Lower lobe of right lung (tissue), 2 donors: Measurements from ENCODE around the gene MOB3B. TPM values are rescaled to one million over a fixed set of nuclear protein-coding genes. Genes with fewer than 3 reads are reported as not detected.

ENCODE experiments used
- ATAC-seq, 2 donors: fragments of 200-7000 bp; cut with Tn5 transposase; one replicate each; pipeline ENCODE4 v1.9.1; 2020 to 2022; ENCODE audit warnings: mild to moderate bottlenecking in 2 of 2, moderate library complexity in 2 of 2
- DNase-seq: peaks from one replicate; pipeline ENCODE4 v3.0.0-alpha.2; 2020
- H3K27ac ChIP-seq: fragments of 200-600 bp; one replicate; pipeline ENCODE4 v1.8.0; 2022
- H3K27me3 ChIP-seq: fragments of 200-600 bp; one replicate; pipeline ENCODE4 v1.8.0; 2022; ENCODE audit warnings: low read depth
- H3K36me3 ChIP-seq: fragments of 200-600 bp; one replicate; pipeline ENCODE4 v1.8.0; 2022; ENCODE audit warnings: mild to moderate bottlenecking
- H3K4me1 ChIP-seq: fragments of 200-600 bp; one replicate; pipeline ENCODE4 v1.8.0; 2022
- H3K4me3 ChIP-seq: fragments of 200-600 bp; one replicate; pipeline ENCODE4 v1.8.0; 2022; ENCODE audit warnings: mild to moderate bottlenecking
- H3K9me3 ChIP-seq: fragments of 200-600 bp; one replicate; pipeline ENCODE4 v1.8.0; 2022
- intact Hi-C: fragments of 100-400 bp; cut with DNase I; formaldehyde crosslinking; loops from one replicate; pipeline ENCODE4 v1.11.0; 2022
- long read RNA-seq: library from polyadenylated mRNA; unstranded; transcript quantifications from one replicate; pipeline ENCODE4 v2.0.0, GENCODE V29; 2021
- total RNA-seq: library from RNA; stranded (reverse); fragmentation: NEBNext Ultra II Directional; extraction: Animal tissue kit (Norgen Biotek cat#: 25700); gene quantifications from one replicate; pipeline ENCODE4 v1.2.1, GENCODE V29; 2021
- TF ChIP-seq, protein P1 (sequence below): fragments of 200-600 bp; IDR thresholded peaks from one replicate; pipeline ENCODE4 v1.8.0; 2022; ENCODE audit warnings: antibody characterized with exemption, mild to moderate bottlenecking
- donor health status: DM: no; HTN: yes; CAD: no; lungs with severe emphysema.

MOB3B gene
- 22.7 TPM for total RNA-seq
- long read RNA-seq, full-length matches to known transcripts = 24 of 44 reads
- long read RNA-seq, partial matches to known transcripts = 4 of 44 reads
- long read RNA-seq, other reads (novel, unspliced or antisense) = 16 of 44 reads

DNA sequence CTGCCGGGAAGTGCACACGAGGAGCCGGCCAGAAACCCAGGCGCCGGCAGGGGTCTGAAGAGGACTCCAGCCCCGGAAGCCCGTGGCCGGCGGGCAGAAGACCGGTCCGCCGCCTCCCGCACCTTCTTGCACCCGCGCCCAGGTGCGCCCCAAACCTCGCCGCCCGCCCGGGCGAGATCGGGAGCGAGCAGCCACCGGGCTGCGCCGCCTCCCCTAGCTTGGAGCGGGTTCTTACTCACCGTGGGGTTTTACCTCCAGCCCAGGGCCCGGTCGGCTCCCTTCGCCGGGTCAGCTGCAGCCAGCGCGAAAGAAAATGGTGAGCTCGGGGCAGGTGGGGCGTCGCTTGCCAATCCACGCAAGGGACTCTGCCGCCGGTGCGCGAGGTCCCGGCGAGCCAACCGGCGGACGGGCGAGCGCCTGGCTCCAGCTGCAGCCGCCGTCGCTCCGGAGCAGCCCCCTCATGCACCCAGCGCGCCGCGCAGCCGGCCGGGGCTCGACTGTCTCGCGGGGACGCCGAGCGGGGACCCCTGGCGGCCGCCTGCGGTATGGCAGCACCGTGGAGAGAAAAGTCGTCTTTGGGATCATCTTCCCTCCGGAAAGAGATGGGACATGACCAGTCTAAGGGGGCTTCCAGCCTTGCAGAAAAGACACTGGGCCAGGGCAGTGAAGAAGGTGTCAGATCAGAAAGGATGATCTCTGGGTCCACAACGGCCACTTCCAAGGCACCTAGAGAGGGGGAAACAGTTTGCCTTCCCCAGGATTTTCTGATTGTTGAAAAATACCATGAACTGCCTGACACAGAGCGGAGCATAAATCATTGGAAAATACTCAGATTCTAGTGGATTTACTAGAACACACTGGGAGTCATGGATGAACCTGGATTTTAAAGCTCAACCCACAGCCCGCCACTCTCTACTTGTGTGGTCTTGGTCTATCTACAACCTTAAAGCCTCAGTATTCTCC lies at the start of gene MOB3B:
Gene MOB3B (minus strand): TSS at position 499 of the 963 bp plus-strand sequence. CDS start 74,264 bp downstream, outside the sequence.
- TF ChIP-seq, protein P1, sequence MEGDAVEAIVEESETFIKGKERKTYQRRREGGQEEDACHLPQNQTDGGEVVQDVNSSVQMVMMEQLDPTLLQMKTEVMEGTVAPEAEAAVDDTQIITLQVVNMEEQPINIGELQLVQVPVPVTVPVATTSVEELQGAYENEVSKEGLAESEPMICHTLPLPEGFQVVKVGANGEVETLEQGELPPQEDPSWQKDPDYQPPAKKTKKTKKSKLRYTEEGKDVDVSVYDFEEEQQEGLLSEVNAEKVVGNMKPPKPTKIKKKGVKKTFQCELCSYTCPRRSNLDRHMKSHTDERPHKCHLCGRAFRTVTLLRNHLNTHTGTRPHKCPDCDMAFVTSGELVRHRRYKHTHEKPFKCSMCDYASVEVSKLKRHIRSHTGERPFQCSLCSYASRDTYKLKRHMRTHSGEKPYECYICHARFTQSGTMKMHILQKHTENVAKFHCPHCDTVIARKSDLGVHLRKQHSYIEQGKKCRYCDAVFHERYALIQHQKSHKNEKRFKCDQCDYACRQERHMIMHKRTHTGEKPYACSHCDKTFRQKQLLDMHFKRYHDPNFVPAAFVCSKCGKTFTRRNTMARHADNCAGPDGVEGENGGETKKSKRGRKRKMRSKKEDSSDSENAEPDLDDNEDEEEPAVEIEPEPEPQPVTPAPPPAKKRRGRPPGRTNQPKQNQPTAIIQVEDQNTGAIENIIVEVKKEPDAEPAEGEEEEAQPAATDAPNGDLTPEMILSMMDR = peak; percentile 93
- no peaks in the 10 kb centered on the region for H3K27me3 ChIP-seq
- H3K9me3 ChIP-seq = no peaks in the 10 kb centered on the region
- H3K4me1 ChIP-seq = peaks cover 36% of the 10 kb centered on the region
- H3K4me3 ChIP-seq = peak within 1 kb of the TSS; percentile 87
- peak within 1 kb of the TSS; percentile 87 for H3K27ac ChIP-seq
- no peaks in the 10 kb centered on the region for H3K36me3 ChIP-seq
- ATAC-seq (peak; percentile 91 to 94), DNase-seq (peak; percentile 87)
- intact Hi-C loops = no loop called here

DNA sequence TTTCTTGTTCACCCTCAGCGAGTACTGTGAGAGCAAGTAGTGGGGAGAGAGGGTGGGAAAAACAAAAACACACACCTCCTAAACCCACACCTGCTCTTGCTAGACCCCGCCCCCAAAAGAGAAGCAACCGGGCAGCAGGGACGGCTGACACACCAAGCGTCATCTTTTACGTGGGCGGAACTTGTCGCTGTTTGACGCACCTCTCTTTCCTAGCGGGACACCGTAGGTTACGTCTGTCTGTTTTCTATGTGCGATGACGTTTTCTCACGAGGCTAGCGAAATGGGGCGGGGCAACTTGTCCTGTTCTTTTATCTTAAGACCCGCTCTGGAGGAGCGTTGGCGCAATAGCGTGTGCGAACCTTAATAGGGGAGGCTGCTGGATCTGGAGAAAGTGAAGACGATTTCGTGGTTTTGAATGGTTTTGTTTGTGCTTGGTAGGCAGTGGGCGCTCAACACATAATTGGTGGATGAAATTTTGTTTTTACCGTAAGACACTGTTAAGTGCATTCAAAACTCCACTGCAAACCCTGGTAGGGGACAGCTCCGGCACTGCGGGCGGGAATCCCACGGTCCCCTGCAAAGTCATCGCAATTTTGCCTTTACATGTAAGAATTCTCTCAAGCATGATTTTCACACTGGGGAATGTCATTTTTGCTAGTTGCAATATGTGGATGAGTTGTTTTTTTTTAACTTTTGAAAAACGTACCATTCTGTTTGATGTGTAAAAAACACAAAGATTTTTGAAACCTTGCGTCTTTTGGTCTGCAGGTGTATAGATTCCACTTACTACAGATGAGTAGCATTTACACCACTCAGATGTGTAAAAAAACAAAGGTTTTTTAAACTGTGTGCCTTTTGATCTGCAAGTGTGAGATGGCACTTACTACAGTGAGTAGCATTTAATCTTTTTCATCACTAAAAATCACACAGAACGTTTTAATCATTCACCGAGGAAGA lies 44.3 kb upstream of the MOB3B start:
- no peaks in the 10 kb centered on the region for H3K36me3 ChIP-seq
- peak overlapping the region; percentile 98 for H3K27ac ChIP-seq
- H3K4me3 ChIP-seq = peak overlapping the region; percentile 78
- peaks cover 6% of the 10 kb centered on the region for H3K9me3 ChIP-seq
- ATAC-seq (peak; percentile 94), DNase-seq (peak; percentile 98)
- H3K27me3 ChIP-seq = no peaks in the 10 kb centered on the region
- intact Hi-C loops = no loop called here
- TF ChIP-seq, protein P1 = no peak
- peaks cover 17% of the 10 kb centered on the region for H3K4me1 ChIP-seq

DNA sequence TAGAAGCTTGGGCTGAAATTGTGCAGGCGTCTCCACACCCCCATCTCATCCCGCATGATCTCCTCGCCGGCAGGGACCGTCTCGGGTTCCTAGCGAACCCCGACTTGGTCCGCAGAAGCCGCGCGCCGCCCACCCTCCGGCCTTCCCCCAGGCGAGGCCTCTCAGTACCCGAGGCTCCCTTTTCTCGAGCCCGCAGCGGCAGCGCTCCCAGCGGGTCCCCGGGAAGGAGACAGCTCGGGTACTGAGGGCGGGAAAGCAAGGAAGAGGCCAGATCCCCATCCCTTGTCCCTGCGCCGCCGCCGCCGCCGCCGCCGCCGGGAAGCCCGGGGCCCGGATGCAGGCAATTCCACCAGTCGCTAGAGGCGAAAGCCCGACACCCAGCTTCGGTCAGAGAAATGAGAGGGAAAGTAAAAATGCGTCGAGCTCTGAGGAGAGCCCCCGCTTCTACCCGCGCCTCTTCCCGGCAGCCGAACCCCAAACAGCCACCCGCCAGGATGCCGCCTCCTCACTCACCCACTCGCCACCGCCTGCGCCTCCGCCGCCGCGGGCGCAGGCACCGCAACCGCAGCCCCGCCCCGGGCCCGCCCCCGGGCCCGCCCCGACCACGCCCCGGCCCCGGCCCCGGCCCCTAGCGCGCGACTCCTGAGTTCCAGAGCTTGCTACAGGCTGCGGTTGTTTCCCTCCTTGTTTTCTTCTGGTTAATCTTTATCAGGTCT lies 43.5 kb upstream of the MOB3B start, which contains the start of gene C9orf72:
Gene C9orf72 (minus strand): TSS at position 564 of the 716 bp plus-strand sequence. CDS start 6,361 bp downstream, outside the sequence.
- Histone ChIP-seq H3K4me1 (peaks cover 17% of the 10 kb centered on the region), H3K36me3 (no peaks in the 10 kb centered on the region), H3K4me3 (peak within 1 kb of the TSS; percentile 78), H3K27ac (peak within 1 kb of the TSS; percentile 98), H3K9me3 (peaks cover 2% of the 10 kb centered on the region), H3K27me3 (no peaks in the 10 kb centered on the region)
- peak; percentile 87 for DNase-seq
- peak; percentile 96 to 97 for ATAC-seq
- intact Hi-C loops = no loop called here
- TF ChIP-seq, protein P1 = peak; percentile 22

DNA sequence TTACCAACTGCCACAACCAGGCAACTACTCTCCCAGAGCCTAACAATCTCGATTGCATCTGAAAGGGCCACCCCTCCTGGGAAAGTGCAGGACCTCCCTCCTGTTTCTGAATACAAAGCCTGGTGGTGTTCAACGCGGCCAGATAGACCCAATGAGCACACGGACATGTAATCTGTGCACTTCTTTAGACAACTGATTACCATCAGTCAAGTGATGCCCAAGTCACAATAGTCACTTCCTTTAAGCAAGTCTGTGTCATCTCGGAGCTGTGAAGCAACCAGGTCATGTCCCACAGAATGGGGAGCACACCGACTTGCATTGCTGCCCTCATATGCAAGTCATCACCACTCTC lies 42.9 kb upstream of the MOB3B start:
- TF ChIP-seq, protein P1 = no peak
- intact Hi-C loops = no loop called here
- Histone ChIP-seq H3K4me1 (peaks cover 17% of the 10 kb centered on the region), H3K27me3 (no peaks in the 10 kb centered on the region), H3K9me3 (no peaks in the 10 kb centered on the region), H3K27ac (peak overlapping the region; percentile 98), H3K4me3 (peak overlapping the region; percentile 78), H3K36me3 (no peaks in the 10 kb centered on the region)
- no peak for DNase-seq
- peak; percentile 52 to 72 for ATAC-seq
